GM12875 (cell line): ENCODE results near the gene ATG12.

ENCODE experiments used
- H3K4me3 ChIP-seq: one replicate; pipeline ENCODE4 v1.5.1; 2011; ENCODE audit warnings: low read depth, low read length, control low read depth
- TF ChIP-seq, protein P1 (sequence below): IDR thresholded peaks from 2 replicates; pipeline ENCODE4 v1.5.1; 2011; ENCODE audit warnings: low read depth, mild to moderate bottlenecking, control low read depth, inconsistent platforms, low read length, moderate library complexity, borderline replicate concordance; ENCODE audit not compliant: insufficient read depth

Gene ATG12

DNA sequence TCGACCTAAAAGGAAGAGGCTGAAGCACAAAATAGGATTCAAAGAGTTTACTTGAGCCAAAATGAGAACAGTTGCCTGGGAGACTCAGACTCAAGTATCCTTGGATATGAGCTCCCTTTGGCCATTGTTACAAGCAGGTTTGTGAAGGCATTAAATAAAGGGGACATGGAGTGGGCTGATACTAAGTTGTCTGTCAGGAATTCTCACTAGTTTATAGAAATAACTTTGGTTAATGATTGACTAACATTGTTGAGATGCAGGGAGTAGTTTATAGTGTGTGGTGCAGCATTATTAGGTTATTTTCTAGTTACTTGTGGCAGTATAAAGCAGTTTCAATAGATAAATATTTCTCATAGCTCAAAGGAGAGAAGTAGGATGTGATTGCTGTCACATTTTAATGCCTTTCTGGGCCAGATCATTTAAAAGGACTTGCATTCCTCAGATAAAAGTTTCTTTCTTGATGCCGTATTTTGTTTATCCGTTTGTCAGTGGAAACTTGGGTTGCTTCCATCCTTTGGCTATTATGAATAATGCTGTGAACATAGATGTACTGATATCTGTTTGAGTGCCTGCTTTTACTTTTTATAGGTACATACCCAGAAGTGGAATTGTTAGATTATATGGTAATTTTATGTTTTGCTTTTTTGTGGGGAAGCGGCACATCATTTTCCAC lies 9.5 kb upstream of the ATG12 start:
- TF ChIP-seq, protein P1, sequence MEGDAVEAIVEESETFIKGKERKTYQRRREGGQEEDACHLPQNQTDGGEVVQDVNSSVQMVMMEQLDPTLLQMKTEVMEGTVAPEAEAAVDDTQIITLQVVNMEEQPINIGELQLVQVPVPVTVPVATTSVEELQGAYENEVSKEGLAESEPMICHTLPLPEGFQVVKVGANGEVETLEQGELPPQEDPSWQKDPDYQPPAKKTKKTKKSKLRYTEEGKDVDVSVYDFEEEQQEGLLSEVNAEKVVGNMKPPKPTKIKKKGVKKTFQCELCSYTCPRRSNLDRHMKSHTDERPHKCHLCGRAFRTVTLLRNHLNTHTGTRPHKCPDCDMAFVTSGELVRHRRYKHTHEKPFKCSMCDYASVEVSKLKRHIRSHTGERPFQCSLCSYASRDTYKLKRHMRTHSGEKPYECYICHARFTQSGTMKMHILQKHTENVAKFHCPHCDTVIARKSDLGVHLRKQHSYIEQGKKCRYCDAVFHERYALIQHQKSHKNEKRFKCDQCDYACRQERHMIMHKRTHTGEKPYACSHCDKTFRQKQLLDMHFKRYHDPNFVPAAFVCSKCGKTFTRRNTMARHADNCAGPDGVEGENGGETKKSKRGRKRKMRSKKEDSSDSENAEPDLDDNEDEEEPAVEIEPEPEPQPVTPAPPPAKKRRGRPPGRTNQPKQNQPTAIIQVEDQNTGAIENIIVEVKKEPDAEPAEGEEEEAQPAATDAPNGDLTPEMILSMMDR = no peak
- no peak overlapping the region for H3K4me3 ChIP-seq

DNA sequence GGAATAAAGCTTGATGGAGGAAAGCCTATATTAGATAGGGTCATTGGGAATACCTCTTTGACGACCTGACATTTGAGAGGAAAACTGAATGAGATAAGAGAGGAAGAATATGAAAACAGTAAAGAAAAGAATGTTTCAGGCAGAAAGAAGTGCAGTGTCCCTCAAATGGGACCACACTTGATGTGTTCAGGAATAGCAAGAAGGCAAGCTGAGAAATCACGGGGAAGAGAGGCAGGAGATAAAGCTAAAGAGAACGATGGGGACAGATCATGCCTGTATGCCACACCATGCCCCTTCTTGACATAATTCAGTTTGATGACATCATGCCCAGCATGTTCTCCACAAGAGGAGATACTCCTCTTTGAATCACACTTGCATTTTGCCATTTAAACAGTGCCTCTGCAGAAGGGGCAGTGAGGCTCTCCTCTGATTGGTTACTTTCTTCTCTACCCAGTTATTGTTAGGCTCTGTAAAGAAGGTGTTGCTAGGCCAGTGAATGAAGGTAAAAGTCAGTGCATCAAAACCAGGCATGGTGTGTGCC lies 8.0 kb upstream of the ATG12 start:
- H3K4me3 ChIP-seq = no peak overlapping the region
- TF ChIP-seq, protein P1 = no peak

DNA sequence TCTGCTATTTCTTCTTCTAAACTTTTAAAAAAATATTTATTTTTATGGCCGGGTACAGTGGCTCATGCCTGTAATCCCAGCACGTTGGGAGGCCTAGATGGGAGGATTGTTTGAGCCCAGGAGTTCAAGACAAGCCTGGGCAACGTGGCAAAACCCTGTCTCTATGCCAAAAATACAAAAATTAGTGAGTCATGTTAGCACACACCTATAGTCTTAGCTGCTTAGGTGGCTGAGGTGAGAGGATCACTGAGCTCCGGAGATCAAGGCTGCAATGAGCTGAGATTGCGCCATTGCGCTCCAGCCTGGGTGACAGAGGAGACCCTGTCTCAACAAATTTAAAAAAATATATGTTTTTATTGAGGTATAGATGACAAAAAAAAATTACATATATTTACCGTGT lies 5.9 kb upstream of the ATG12 start:
- H3K4me3 ChIP-seq = no peak overlapping the region
- TF ChIP-seq, protein P1 = no peak

DNA sequence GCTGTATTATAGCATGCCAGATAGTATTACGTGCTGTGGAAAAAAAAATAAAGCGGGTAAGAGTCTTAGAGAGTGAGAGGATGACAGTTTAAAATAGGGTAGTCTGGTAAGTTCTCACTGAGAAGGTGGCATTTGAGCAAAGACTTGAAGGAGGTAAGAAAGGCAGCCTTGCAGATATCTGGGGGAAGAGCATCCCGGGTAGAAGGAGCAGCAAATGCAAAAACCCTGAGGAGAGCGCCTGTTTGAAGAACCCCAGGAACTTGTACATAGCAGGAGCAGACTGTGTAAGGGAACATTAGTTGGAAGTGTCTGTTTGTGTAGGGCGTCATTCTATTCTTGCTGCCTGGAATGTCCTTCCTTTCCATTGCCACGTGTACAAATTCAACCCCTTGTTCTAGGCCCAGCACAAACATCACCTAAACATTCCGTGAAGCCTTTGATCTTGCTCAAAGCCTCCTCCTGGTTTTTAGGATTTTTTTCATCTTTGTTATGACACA lies 3.0 kb upstream of the ATG12 start:
- TF ChIP-seq, protein P1 = no peak
- H3K4me3 ChIP-seq = no peak overlapping the region

DNA sequence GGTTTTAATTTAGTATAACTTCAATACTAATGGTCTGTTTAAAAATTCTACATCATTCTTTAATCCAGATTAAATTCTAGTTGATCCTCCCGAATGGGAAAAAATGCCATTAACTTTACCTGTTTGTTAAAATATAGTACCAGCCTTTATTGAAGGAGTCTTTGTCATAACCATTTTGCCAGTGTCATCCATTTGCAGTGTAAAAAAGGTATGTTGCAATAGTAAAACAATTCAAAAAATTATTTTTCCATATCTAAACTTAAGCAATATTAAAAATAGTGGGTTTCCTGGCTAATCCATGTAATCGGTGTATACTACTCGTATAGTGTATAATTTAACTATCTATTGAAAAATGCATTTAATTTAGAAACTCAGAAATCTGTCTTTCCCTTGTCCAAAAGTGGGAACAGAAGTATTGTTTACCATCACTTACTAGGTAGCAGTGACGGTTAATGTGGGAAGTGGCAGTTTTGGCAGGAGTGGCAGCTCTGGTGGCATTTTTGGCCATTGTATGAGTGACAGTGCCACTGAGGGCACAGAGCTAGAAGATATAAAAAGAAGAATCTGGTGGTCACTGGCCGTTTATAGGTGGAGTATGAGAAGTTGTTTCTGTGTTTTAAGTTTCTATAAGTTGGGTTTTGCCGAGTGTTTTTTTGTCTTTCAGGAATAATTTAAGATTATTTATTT lies 2.2 kb upstream of the ATG12 start:
- peak overlapping the region; percentile 22 for H3K4me3 ChIP-seq
- TF ChIP-seq, protein P1 = no peak

DNA sequence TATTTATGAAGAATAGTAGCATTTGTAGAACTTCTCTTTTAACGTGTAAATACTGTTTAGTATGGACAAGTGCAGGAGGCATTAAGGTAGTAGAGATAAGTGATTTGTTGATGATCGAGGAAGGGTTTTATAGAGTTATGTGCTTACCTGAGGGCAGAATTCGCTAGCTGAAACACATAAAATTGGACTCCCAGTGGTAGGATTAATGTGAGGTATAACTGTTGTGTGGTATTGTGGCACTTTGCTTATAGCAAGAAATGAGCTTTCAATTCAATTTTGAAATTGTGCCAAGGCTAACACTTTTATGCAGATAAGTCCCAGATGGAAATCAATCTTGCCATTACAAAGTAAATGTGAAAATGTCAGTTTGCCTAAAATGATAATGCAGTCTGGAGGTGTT lies 1.6 kb upstream of the ATG12 start:
- H3K4me3 ChIP-seq = peak overlapping the region; percentile 98
- TF ChIP-seq, protein P1 = no peak
